MM.1S (cell line): ENCODE measurements around the gene RRP15.
"Not testable (repeated sequence)": the region's sequence is repeated elsewhere in the genome, so short reads cannot be mapped to it uniquely, and the experiment has no call there.

ENCODE experiments used
- DNase-seq: peaks from one replicate; pipeline ENCODE4 v3.0.0-alpha.2; 2015
- H2AFZ ChIP-seq: fragments of 300-600 bp; sonication (generic); 2 replicates; pipeline ENCODE4 v1.6.0; 2016; ENCODE audit warnings: antibody characterized with exemption, low read length
- H3F3A ChIP-seq: fragments of 300-600 bp; sonication (generic); 2 replicates; pipeline ENCODE4 v1.6.1; 2016; ENCODE audit warnings: mild to moderate bottlenecking, antibody characterized with exemption, low read length, moderate library complexity, mixed read lengths; ENCODE audit not compliant: insufficient read depth
- H3K27ac ChIP-seq: fragments of 300-600 bp; sonication (generic); 2 replicates; pipeline ENCODE4 v1.5.1; 2016; ENCODE audit warnings: mild to moderate bottlenecking, low read length
- H3K27me3 ChIP-seq: fragments of 300-600 bp; sonication (generic); replicated peaks from 2 replicates; pipeline ENCODE4 v1.6.0; 2016; ENCODE audit warnings: low read length; ENCODE audit not compliant: insufficient read depth
- H3K36me3 ChIP-seq: fragments of 300-600 bp; sonication (generic); replicated peaks from 2 replicates; pipeline ENCODE4 v1.6.1; 2016; ENCODE audit warnings: mild to moderate bottlenecking, low read length, mixed read lengths; ENCODE audit not compliant: insufficient read depth
- H3K4me1 ChIP-seq: fragments of 300-600 bp; sonication (generic); 2 replicates; pipeline ENCODE4 v1.6.1; 2016; ENCODE audit warnings: low read length, mixed read lengths
- H3K4me2 ChIP-seq: fragments of 300-600 bp; sonication (generic); 2 replicates; pipeline ENCODE4 v1.6.0; 2016; ENCODE audit warnings: low read depth, low read length
- H3K4me3 ChIP-seq: fragments of 300-600 bp; sonication (generic); 2 replicates; pipeline ENCODE4 v1.5.1; 2016; ENCODE audit warnings: low read length, mixed read lengths
- H3K79me2 ChIP-seq: fragments of 300-600 bp; sonication (generic); 2 replicates; pipeline ENCODE4 v1.6.1; 2016; ENCODE audit warnings: mixed run types, low read length, mixed read lengths
- H3K9ac ChIP-seq: fragments of 300-600 bp; sonication (generic); 2 replicates; pipeline ENCODE4 v1.6.1; 2016; ENCODE audit warnings: low read length, mixed read lengths
- H3K9me2 ChIP-seq: fragments of 300-600 bp; sonication (generic); replicated peaks from 2 replicates; pipeline ENCODE4 v1.6.1; 2016; ENCODE audit warnings: mild to moderate bottlenecking, low read length, mixed read lengths; ENCODE audit not compliant: insufficient read depth
- H3K9me3 ChIP-seq: fragments of 300-600 bp; sonication (generic); replicated peaks from 2 replicates; pipeline ENCODE4 v1.6.1; 2016; ENCODE audit warnings: mild to moderate bottlenecking, low read length, mixed read lengths; ENCODE audit not compliant: insufficient read depth
- H4K20me1 ChIP-seq: fragments of 300-600 bp; sonication (generic); 2 replicates; pipeline ENCODE4 v1.6.1; 2016; ENCODE audit warnings: mild to moderate bottlenecking, low read length, moderate library complexity, mixed read lengths; ENCODE audit not compliant: insufficient read depth
- EZH2 ChIP-seq: fragments of 300-600 bp; sonication (generic); optimal IDR thresholded peaks from 2 replicates; pipeline ENCODE3; 2017; ENCODE audit warnings: low read depth, mild to moderate bottlenecking, antibody characterized with exemption, low read length, mixed read lengths
- EZH2phosphoT487 ChIP-seq: fragments of 300-600 bp; sonication (generic); IDR thresholded peaks from 2 replicates; pipeline ENCODE4 v1.6.1; 2018; ENCODE audit warnings: antibody characterized with exemption, low read length
- TF ChIP-seq, protein P1 (sequence below): fragments of 300-600 bp; sonication (generic); IDR thresholded peaks from 2 replicates; pipeline ENCODE4 v1.5.1; 2016; ENCODE audit warnings: antibody characterized with exemption, low read length, mixed read lengths

RRP15 gene

DNA sequence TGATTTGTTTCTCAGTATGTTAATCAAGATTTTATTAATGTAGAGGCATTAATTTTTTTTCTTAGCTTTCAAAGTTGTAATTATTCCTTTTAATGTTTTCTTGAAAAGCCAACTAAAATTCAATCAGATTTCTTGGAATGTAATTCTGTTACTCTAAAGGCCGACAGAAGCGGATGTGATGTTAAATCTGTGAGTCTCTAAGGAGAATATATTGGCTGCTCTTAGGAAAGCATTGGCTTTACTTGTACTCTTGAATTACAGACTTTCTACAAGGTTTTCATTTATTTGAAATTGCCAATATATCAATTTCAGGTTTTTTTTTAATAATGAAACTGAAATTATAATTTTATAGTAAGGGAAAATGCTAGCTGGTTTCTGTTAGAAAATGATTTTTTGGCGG, 29.2 kb downstream of the RRP15 start:
- TF ChIP-seq EZH2phosphoT487 (no peak), EZH2 (no peak)
- TF ChIP-seq, protein P1, sequence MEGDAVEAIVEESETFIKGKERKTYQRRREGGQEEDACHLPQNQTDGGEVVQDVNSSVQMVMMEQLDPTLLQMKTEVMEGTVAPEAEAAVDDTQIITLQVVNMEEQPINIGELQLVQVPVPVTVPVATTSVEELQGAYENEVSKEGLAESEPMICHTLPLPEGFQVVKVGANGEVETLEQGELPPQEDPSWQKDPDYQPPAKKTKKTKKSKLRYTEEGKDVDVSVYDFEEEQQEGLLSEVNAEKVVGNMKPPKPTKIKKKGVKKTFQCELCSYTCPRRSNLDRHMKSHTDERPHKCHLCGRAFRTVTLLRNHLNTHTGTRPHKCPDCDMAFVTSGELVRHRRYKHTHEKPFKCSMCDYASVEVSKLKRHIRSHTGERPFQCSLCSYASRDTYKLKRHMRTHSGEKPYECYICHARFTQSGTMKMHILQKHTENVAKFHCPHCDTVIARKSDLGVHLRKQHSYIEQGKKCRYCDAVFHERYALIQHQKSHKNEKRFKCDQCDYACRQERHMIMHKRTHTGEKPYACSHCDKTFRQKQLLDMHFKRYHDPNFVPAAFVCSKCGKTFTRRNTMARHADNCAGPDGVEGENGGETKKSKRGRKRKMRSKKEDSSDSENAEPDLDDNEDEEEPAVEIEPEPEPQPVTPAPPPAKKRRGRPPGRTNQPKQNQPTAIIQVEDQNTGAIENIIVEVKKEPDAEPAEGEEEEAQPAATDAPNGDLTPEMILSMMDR: no peak
- H3K27me3 ChIP-seq: no peaks in the 10 kb centered on the region
- H3K4me2 ChIP-seq: no peak overlapping the region
- H3K36me3 ChIP-seq: no peaks in the 10 kb centered on the region
- no peaks in the 10 kb centered on the region for H3F3A ChIP-seq
- no peak overlapping the region for H2AFZ ChIP-seq
- H3K9me3 ChIP-seq: no peaks in the 10 kb centered on the region
- no peaks in the 10 kb centered on the region for H4K20me1 ChIP-seq
- no peaks in the 10 kb centered on the region for H3K4me1 ChIP-seq
- no peaks in the 10 kb centered on the region for H3K9me2 ChIP-seq
- no peak overlapping the region for H3K4me3 ChIP-seq
- no peak overlapping the region for H3K27ac ChIP-seq
- H3K79me2 ChIP-seq: no peaks in the 10 kb centered on the region
- no peak for DNase-seq
- H3K9ac ChIP-seq: no peak overlapping the region

DNA sequence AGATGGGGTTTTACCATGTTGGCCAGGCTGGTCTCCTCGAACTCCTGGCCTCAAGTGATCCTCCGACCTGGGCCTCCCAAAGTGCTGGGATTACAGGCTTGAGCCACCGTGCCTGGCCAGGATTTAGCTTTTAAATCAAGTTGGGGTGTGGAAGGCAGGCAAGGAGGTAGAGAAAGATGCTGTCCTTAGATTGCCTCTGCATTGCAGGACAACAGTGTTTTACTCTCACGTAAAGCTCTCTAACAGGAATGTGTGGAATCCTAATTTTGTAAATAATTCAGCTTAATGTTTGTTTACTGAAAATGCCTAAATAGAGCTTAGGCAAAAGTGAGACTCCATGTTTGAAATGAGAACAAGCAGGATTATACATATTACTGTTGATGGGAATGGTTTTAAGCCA, 30.5 kb downstream of the RRP15 start:
- TF ChIP-seq EZH2: no peak
- TF ChIP-seq, protein P1: no peak
- no peak for TF ChIP-seq EZH2phosphoT487
- Histone ChIP-seq H3K4me1 (no peaks in the 10 kb centered on the region), H4K20me1 (no peaks in the 10 kb centered on the region), H3K4me3 (no peak overlapping the region), H3F3A (no peaks in the 10 kb centered on the region), H3K9ac (no peak overlapping the region), H3K27me3 (no peaks in the 10 kb centered on the region), H3K9me3 (no peaks in the 10 kb centered on the region), H3K79me2 (no peaks in the 10 kb centered on the region), H2AFZ (no peak overlapping the region), H3K9me2 (no peaks in the 10 kb centered on the region), H3K4me2 (no peak overlapping the region), H3K36me3 (no peaks in the 10 kb centered on the region), H3K27ac (no peak overlapping the region)
- no peak for DNase-seq

DNA sequence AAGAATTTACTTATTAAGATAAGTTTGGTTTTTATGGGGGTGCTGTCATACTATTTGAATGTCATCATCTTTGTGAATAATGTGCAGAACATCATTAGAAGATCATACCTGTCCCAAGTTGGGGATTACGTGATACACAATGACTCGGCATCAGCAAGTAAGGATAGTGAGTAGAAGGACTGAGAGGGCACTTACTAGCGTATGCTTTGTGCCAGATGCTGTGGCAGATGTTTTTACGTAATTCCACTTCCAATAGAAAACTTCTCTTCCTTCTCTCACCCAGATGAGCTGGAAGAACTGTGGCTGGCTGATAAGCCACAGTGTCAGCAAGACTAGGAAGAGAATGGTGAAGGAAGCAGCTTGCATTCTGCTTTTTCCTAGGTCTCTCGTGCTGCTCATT, 32.0 kb downstream of the RRP15 start:
- H3K27ac ChIP-seq: no peak overlapping the region

DNA sequence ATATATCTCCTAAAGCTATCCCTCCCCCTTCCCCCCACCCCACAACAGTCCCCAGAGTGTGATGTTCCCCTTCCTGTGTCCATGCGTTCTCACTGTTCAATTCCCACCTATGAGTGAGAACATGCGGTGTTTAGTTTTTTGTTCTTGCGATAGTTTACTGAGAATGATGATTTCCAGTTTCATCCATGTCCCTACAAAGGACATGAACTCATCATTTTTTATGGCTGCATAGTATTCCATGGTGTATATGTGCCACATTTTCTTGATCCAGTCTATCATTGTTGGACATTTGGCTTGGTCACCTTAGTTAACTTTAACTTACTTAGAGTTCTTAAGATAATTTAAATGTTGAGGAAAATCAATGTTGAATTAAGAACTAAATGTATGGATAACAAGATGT, 35.1 kb downstream of the RRP15 start:
- H2AFZ ChIP-seq, H3K4me1 ChIP-seq, H3K36me3 ChIP-seq, H3K9ac ChIP-seq, H3K4me2 ChIP-seq, H3K9me3 ChIP-seq, H3F3A ChIP-seq, H3K4me3 ChIP-seq, H4K20me1 ChIP-seq, H3K27me3 ChIP-seq, H3K9me2 ChIP-seq, DNase-seq, H3K27ac ChIP-seq, H3K79me2 ChIP-seq: not testable (repeated sequence)

More for the DNA sequence above, 32.0 kb downstream of the RRP15 start:
- Histone ChIP-seq H3K79me2 (no peaks in the 10 kb centered on the region), H3K36me3 (no peaks in the 10 kb centered on the region), H3K4me1 (no peaks in the 10 kb centered on the region), H2AFZ (no peak overlapping the region), H3K4me2 (no peak overlapping the region), H3K9me2 (no peaks in the 10 kb centered on the region), H3K9ac (no peak overlapping the region), H4K20me1 (no peaks in the 10 kb centered on the region), H3K9me3 (no peaks in the 10 kb centered on the region), H3F3A (no peaks in the 10 kb centered on the region), H3K27me3 (no peaks in the 10 kb centered on the region), H3K4me3 (no peak overlapping the region)
- no peak for TF ChIP-seq EZH2phosphoT487
- no peak for TF ChIP-seq EZH2
- TF ChIP-seq, protein P1: no peak
- DNase-seq: no peak
